CD4-positive, alpha-beta T cell treated with Interleukin-2 at 100 ng/mL for 4 hours (primary cell): ENCODE data around the gene ZBTB1.
A peak's percentile ranks its signal among the peaks of the same experiment; 100 is the strongest.

ENCODE experiments used
- DNase-seq: peaks from one replicate; pipeline ENCODE4 v3.0.0-alpha.2; 2020; ENCODE audit warnings: low spot score

ZBTB1 gene, protein sequence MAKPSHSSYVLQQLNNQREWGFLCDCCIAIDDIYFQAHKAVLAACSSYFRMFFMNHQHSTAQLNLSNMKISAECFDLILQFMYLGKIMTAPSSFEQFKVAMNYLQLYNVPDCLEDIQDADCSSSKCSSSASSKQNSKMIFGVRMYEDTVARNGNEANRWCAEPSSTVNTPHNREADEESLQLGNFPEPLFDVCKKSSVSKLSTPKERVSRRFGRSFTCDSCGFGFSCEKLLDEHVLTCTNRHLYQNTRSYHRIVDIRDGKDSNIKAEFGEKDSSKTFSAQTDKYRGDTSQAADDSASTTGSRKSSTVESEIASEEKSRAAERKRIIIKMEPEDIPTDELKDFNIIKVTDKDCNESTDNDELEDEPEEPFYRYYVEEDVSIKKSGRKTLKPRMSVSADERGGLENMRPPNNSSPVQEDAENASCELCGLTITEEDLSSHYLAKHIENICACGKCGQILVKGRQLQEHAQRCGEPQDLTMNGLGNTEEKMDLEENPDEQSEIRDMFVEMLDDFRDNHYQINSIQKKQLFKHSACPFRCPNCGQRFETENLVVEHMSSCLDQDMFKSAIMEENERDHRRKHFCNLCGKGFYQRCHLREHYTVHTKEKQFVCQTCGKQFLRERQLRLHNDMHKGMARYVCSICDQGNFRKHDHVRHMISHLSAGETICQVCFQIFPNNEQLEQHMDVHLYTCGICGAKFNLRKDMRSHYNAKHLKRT

DNA sequence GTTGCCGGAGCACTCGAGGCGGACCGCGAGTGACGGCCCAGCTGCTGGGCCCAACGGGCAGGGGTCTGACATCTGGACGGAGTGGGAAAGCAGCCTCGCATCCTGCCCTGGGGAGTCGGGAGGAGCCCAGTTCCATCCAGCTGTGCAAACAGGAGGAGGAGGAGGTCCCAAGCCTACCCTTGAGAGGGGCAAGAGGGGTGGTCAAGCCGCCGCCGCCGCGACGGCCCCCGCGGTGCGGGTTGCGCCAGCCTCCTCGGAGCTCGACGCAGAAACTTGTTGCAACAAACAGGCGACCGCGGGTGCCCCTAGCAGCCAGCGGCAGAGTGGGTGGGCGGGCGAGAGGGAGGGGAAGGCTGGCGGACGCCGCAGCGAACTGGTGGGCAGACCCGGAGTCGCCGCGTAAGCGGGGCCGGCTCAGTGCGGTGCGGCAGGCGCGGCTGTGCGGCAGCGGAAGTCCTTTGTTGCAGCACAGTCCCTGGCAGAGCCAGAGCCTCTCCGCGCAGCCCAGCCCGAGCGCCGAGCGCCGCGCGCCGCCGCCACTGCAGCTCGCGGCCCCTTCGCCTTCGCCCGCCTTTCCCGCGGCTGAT, at the start of gene ZBTB1:
TSS of gene ZBTB1 (plus strand) at position 461 of the 587 bp plus-strand sequence. CDS start 16,735 bp downstream, outside the sequence.
- peak; percentile 83 for DNase-seq

DNA sequence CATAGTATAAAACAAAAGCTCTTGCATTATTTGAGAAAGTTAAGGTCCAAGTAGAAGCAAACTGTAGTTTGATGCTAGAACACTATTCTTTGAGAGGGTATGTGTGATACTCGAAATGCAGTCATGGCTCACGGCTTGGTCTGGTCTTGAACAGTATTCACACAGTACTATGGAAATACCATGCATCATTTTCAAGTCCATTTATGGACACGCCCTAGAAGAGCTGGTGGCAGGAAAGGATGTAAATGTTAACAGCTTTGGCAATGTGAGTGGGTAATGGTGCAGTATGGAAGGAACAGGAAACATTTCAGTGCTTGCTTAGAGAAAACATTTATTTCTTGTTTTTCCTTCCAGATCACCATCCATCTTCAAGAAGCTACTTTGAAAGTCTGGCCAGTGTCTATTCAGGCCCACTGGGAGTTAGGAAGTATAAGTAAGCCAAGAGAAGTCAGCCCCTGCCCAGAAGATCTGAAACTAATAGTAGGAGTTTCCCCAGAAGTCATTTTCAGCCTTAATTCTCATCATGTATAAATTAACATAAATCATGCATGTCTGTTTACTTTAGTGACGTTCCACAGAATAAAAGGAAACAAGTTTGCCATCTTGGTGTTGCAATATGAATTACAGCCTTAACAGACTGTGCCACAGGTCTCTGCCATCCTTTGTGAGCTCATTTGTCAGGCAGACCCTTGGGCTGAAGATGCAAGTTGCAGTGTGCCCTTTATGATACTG, 45.0 kb upstream of the ZBTB1 start:
- no peak for DNase-seq

DNA sequence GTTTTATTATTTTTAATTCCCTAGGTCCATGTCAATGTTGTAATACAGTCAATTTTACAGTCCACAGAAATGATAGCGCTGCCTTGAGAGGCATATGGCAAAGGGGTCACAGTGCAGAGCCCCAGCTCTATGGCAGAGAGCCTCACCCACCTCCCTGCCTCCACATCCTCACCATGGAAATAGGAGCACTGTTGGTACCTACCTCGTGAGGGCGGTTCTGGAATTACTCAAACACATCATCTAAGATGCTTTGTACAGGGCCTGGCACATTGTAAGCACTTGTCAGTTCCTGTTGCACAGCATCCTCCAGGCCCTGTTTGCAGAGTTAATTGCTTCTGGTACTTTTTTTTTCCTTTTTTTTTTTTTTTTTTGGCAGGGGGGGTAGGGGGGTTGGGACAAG, 43.3 kb upstream of the ZBTB1 start:
- DNase-seq = no peak

DNA sequence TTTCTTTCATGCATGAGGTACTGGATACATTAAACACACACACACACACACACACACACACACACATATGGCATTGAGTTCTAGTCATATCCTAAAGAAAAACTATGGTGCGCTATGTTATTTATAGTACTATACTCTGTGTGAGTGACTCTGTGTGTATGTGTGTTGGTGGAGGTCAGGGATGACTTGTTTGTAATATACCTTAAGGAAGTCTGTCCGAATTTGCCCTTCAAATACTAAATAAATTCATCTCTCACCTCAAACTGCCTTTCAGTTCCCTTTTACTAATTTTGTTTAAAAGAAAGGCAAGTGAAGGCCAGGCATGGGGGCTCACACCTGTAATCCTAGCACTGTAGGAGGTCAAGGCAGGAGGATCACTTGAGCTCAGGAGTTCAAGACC, 41.4 kb upstream of the ZBTB1 start:
- no peak for DNase-seq

DNA sequence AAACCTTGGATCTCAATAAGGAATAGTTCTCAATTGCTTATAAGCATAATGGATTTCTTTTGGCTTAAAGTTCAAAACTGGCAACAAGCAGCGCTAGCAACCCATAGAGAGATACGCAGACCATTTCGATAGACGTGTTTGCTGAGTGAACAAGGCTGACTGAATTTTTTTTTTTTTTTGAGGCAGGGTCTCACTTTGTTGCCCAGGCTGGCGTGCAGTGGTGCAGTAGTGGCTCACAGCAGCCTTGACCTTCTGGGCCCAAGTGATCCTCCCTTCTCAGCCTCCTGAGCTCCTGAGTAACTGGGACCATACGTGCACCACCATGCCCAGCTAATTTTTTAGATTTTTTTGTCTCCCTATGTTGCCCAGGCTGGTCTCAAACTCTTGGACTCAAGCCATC, 40.7 kb upstream of the ZBTB1 start:
- DNase-seq = no peak

DNA sequence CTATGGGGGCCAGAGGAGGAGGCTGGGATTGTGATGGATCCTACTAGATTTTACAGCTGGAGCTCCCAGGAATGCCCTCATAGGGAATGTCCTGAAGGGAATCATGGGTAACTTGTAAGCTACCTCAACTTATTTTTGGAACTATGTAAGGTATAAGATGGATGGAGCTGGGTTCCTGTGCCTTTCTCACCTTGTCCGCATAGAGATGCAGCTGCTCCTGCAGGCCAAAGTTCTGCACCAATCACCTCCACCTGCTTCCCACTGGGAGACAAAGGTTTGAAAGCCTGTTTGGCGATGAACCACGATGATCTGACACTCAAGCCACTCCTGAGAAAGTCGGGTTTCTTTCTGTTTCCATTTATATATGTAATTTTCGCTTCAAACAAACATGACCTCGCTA, 39.9 kb upstream of the ZBTB1 start:
- no peak for DNase-seq

DNA sequence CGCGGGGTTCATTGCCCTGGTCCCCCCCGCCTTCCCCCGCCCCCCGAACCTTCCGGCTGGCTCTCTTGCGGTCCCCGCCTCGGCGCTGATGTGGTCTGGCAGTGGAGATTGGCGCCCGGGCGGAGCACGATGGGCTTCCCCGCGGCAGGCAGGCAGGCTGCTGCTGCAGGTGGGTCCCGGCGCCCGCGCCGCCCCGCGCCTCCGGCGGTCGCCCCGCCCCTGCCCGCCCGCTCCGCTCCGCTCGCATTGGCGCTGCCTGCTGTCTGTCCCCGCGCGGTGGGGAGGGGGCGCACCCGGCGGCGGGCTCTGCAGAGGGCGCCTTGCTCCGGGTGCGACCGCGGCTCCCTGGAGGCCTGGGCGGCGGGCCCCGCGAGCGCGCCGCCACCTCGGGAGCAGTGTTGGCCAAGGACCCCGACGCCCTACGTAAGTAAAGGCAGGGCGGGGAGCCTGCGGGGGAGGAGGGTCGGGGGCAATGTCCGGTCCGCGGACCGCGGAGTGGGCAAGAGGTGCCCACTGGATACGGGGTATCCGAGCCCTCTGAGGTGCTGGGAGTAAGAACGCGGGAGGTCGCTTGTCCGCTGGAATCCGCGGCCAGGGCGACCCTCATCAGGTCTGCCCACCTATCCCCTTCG, 39.3 kb upstream of the ZBTB1 start, which contains the start of gene AKAP5:
TSS of gene AKAP5 (plus strand) at position 309 of the 632 bp plus-strand sequence. CDS start 2,896 bp downstream, outside the sequence.
- peak; percentile 56 for DNase-seq

DNA sequence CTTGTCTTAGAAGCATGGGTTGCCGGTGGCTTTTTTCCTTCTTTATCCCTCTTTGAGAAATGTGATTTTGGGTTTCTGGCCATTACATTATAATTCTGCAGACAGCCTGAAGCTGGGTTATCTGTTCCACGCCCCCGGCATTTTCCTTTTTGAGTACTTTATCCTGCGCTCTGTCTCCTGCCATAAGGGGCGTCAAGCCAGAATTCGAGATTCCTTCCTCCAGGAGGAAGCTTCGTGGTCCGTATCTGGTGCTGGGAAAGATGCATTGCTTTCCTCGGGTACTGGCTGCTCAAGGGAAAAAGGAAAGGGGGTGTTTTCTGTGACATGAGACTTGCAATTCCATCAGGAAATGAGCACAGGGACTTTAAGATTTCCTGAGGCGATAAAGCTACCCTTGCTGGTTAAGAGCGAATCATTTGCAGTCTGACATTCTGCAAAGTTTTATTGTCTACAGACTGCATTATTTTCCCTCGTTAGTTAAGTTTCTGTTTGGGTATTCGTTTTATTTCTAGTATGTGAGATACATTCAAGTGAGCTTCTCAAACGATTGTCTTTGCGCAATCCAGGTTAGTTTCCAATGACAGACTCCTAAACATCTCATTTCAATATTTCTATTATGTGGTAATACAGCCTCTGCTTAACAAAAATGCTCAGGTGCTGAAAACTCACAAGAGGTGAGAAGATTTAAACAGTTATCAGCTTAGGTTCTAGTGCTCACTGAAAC, 38.6 kb upstream of the ZBTB1 start:
- DNase-seq = no peak

DNA sequence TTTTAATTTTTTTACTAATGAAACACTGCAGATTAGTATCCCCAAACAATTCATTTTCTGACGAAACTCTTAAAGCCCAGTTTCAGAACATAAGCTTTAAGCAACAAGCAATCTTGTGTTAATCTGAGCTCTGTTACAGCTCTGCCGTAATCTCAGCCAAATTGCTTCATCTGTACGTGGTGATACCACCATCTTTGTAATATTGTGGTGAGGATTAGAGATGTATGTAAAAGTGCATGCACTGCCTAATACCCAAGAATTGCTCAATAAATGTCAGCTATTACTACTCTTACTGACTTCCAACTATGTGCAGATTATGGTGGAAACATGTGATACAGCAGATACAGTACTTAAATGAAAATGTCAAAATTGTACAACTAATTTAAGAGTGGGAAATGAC, 37.5 kb upstream of the ZBTB1 start:
- no peak for DNase-seq

DNA sequence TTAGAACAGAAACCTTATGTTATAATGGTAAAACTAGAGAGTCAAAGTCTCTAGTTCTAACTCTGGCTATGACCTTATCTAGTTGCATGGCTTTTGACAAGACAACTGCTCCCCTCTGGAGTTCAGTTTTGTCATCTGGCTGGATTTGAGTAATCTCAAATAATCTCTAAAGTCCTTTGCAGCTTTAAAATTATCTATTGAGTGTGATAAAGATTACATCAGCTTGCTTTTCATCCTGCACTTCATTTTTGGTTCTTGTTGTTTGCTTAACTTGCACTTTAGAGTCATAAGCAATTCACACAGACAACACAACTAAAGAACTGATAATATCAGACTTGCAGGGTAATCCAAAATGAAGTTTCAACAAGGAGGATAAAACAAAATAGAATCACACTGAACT, 37.0 kb upstream of the ZBTB1 start:
- DNase-seq = no peak

DNA sequence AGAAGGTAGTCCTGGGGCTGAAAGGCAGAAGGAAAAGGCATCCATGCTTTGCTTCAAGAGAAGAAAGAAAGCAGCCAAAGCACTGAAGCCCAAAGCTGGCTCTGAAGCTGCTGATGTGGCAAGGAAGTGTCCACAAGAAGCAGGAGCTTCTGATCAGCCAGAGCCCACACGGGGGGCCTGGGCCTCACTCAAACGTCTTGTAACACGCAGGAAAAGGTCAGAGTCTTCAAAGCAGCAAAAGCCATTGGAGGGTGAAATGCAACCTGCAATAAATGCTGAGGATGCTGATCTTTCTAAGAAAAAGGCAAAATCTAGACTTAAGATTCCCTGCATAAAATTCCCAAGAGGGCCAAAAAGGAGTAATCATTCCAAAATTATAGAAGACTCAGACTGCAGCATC, 36.1 kb upstream of the ZBTB1 start:
- no peak for DNase-seq

DNA sequence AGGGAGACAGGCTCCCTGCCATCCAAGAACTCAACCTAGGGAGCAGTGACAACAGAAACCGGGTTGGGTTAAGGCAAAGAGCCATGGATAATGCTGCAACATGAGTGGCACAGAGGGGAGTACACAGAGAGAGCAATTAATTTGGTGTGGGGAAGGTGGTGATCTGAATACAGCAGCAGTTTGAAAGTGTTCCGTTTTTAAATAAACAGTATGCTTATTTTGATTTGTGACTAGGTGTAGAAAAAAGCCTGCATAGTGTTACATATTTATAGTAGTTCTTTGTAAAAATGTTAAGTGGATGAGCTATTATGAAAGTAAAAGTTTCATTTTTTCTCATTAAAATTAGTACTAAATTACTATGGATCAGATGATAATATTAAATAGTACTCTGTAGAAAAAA, 30.5 kb upstream of the ZBTB1 start:
- DNase-seq = no peak

DNA sequence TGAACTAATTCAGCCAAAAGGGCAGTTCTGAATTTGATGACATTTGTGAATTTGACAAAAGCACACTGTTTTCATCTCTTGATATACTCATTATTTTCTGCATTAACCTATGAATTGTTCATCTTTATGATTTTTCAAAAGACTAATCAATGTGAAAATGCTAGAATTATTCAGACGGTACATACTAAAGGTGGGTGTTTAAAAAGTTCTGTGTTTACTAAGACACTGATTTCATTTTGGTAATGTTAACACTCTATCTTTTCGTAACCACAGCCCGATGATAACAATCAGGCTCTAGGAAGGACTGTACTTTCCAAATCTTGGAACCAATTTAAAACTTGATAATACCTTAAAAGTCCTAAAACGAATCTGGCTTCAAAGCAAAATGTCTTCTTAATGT, 29.9 kb upstream of the ZBTB1 start:
- no peak for DNase-seq

DNA sequence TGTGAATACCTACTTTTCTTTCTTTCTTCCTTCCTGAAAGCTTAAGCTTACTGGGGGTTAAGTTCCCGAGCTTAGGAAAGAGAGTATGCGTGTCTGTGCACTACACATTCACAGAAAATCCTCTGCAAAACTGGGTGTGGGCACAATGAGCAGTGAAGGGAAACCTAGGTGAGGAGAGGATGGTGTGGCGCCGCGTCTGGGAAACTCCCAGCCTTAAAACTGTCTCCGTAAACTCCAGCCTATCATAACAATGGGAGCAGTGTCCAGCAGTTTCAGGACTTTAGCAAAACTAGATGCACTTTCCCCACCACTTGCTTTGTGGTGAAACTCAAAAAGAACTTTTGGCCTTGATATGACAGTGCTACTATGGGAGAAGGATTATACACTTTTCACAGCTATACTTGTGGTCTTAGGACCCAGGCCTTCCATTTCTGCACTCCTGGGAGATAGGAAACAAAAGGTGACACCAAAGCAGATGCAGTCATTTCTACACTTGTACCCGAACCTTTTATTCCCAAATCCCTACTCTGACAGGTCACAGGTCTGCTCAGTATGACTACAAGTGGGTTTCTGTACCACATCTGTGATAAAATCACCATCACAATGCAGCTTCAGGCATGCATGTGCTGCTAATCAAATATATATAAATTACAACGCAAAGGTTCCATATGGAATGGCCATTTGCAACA, 28.8 kb upstream of the ZBTB1 start:
- no peak for DNase-seq

DNA sequence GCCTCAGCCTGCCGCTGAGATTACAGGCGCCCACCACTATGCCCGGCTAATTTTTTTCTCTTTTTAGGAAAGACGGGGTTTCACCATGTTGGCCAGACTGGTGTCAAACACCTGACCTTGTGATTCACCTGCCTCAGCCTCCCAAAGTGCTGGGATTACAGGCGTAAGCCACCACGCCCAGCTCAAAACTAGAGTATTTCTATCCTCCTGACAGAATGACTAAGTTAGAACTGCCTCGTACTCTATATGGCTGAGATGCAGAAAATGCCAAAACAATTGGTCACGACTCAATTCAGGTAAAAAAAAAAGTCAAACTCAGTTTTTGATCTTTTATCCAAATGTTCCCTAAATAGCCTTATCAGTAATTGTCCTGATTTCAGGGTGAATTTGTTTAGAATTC, 28.1 kb upstream of the ZBTB1 start:
- no peak for DNase-seq

DNA sequence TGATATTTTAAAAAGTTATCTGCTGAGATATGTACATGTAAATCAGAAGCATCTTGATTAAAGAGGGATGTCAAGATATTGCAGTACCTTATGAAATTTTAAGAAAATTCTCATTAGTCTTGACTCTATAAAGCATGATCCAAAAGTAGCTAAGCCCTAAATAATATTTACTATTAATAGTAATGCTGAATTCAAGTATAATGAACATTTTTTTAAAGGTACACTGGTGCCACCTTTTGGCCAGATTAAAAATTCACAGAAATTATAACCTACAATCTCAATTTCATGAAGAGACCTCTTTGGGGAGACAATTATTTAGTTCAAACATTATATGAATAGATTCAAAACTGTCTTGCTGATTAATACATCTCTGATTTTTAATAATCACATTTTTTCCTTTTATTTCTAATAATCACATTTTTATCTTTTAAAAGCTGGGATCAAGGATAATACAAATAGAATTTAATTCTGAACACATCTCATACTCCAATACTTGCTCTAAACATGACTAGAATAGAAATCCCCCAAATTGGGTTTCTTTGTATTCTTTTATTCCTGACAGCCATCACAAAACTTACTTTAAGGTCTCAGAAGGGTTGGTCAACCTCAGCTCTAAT, 25.8 kb upstream of the ZBTB1 start:
- DNase-seq = peak; percentile 62

DNA sequence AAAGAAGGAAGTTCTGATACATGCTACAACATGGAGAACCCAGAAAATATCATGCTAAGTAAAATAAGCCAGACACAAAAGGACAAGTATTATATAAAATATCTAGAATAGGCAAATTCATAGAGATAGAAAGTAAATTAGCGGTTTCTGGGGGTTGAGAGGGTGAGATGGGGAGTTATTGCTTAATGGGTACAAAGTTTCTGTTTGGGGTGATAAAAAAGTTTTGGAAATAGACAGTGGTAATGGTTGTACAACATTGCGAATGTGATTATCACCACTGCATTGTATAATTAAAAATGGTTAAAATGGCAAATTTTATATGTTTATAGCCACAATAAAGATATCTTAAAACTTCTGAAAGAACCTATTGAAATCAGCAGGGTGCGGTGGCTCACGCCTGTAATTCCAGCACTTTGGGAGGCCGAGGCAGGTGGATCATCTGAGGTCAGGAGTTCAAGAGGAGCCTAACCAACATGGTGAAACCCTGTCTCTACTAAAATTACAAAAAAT, 15.9 kb upstream of the ZBTB1 start:
- DNase-seq = no peak

DNA sequence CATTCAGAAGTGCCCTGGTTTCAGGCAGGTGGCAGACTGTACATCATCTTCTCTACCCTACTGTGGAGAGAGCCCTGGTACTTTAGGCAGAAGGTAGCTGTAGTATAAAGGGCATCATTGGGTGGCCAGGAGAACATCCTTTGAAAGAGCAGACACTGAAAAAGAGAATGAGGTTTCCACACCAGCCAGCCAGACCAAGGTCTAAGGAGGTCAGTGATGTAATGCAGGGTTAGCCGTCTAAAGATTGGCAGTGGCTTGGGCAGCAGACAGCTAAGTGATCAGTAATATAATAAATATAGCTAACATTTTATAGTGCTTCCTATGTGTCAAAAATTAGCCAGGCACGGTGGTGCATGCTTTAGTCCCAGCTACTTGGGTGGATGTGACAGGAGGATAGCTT, 12.9 kb upstream of the ZBTB1 start:
- DNase-seq = no peak

DNA sequence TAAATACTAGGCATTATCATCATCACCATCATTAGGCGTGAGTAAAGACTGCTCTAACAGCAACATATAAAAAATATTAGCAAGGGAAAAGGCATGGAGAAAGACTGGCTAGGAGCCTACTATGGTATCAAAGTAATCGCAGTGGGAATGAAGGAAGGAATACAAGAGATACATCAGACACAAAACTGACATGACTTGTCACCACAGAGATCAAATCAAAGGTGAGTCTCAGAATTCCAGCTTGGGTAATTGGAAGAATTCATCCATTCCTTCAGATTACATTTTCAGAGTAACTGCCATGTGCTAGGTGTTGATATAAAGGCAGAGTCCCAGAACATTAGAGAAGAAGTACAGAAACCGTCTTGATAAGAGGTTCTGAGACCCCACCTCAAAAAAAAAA, 11.1 kb upstream of the ZBTB1 start:
- DNase-seq = no peak

DNA sequence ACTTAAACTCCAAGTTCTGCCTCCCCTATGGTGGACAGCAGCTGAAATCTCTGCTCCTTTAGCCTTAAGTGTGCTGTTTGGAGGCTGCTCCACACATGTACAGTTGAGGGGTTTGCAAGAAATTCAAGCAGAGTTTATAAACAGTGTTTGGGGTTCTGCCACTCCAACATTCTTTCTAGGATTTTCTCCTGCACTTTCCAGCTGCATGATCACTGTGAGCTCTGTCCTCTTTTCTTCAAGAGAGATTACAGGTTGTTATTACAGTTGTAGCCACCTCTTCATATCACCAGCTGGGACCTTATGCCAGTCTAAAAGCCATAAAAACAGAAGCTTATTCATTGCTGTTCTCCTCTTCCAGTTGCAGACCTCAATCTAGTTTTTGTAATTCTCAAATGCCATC, 9.3 kb upstream of the ZBTB1 start:
- no peak for DNase-seq
